ENCODE results near the gene RPS27. TPM values are rescaled to one million over a fixed set of nuclear protein-coding genes. Genes with fewer than 3 reads are reported as not detected.

RPS27 gene
- total RNA-seq, 1 experiment from 2014 or later: 1,783 TPM

GRCh38 chr1:153962088-153963029 lies 28.2 kb upstream of the RPS27 start:
- peaks cover 42% of the 10 kb centered on the region for H3K4me1 Mint-ChIP-seq (ENCODE audit: low read depth, unreplicated experiment)
- no peaks in the 10 kb centered on the region for H3K27me3 Mint-ChIP-seq (ENCODE audit: unreplicated experiment)
- intact Hi-C loops (cut with micrococcal nuclease; ENCODE audit: unreplicated experiment): no loop called here
- peak overlapping the region; percentile 79 for H3K4me3 Mint-ChIP-seq (ENCODE audit: low read depth, unreplicated experiment)
- BruUV-seq (replicated peaks): no TSS peak
- CTCF ChIA-PET: interaction anchor here (0.7 to 2.3 kb wide), 5 partner anchors 9 to 165 kb away, joined by 3 to 9 read pairs (median 5); partner anchors contain the start of genes DENND4B and RPS27
- H3K27ac Mint-ChIP-seq (ENCODE audit: unreplicated experiment): peak overlapping the region; percentile 79
- peak; percentile 41 for DNase-seq
- H3K9me3 Mint-ChIP-seq (ENCODE audit: low read depth, unreplicated experiment): no peaks in the 10 kb centered on the region
- H3K36me3 Mint-ChIP-seq (ENCODE audit: insufficient read depth, unreplicated experiment): peaks cover 75% of the 10 kb centered on the region
- TF ChIP-seq CTCF (IDR thresholded peaks at IDR 0.05; ENCODE audit: unreplicated experiment): no peak

- H3K27me3 Mint-ChIP-seq (ENCODE audit: unreplicated experiment): no peaks in the 10 kb centered on the region
- BruUV-seq (replicated peaks): TSS peak; percentile 37
- H3K4me3 Mint-ChIP-seq (ENCODE audit: low read depth, unreplicated experiment): peak within 1 kb of the TSS; percentile 79
- CTCF ChIA-PET: interaction anchor here (0.6 to 2.3 kb wide), 10 partner anchors 10 to 329 kb away, joined by 3 to 9 read pairs (median 4); partner anchors contain the start of genes CHTOP, DENND4B, GATAD2B and JTB
- TF ChIP-seq CTCF (IDR thresholded peaks at IDR 0.05; ENCODE audit: unreplicated experiment): no peak
- peak within 1 kb of the TSS; percentile 79 for H3K27ac Mint-ChIP-seq (ENCODE audit: unreplicated experiment)
- peaks cover 48% of the 10 kb centered on the region for H3K4me1 Mint-ChIP-seq (ENCODE audit: low read depth, unreplicated experiment)
- peak; percentile 99 for DNase-seq
- H3K36me3 Mint-ChIP-seq (ENCODE audit: insufficient read depth, unreplicated experiment): peaks cover 75% of the 10 kb centered on the region
- intact Hi-C loops (cut with micrococcal nuclease; ENCODE audit: unreplicated experiment): no loop called here
- H3K9me3 Mint-ChIP-seq (ENCODE audit: low read depth, unreplicated experiment): no peaks in the 10 kb centered on the region
Measured at GRCh38 chr1:153963030-153963849, 27.3 kb upstream of the RPS27 start, which contains the start of gene SLC39A1. SLC39A1 (minus strand) TSS chr1:153963537; CDS start chr1:153962715, 822 bp downstream.

GRCh38 chr1:153963850-153964331 lies 26.7 kb upstream of the RPS27 start:
- H3K4me3 Mint-ChIP-seq (ENCODE audit: low read depth, unreplicated experiment): peak overlapping the region; percentile 79
- DNase-seq: peak; percentile 73
- no TSS peak for BruUV-seq (replicated peaks)
- peaks cover 47% of the 10 kb centered on the region for H3K4me1 Mint-ChIP-seq (ENCODE audit: low read depth, unreplicated experiment)
- TF ChIP-seq CTCF (IDR thresholded peaks at IDR 0.05; ENCODE audit: unreplicated experiment): no peak
- CTCF ChIA-PET: interaction anchor here (0.6 to 2.3 kb wide), 8 partner anchors 10 to 1447 kb away, joined by 3 to 9 read pairs (median 5); partner anchors contain the start of genes DENND4B, GATAD2B, JTB and RAB13
- intact Hi-C loops (cut with micrococcal nuclease; ENCODE audit: unreplicated experiment): no loop called here
- H3K9me3 Mint-ChIP-seq (ENCODE audit: low read depth, unreplicated experiment): no peaks in the 10 kb centered on the region
- H3K36me3 Mint-ChIP-seq (ENCODE audit: insufficient read depth, unreplicated experiment): peaks cover 70% of the 10 kb centered on the region
- peak overlapping the region; percentile 79 for H3K27ac Mint-ChIP-seq (ENCODE audit: unreplicated experiment)
- H3K27me3 Mint-ChIP-seq (ENCODE audit: unreplicated experiment): no peaks in the 10 kb centered on the region

All from Calu3 (cell line).